Retinal pigment epithelial cell (primary cell): ENCODE measurements around the gene IL27RA.
"Not testable (repeated sequence)": the region's sequence is repeated elsewhere in the genome, so short reads cannot be mapped to it uniquely, and the experiment has no call there.

Source experiments
- DNase-seq: peaks from one replicate; pipeline ENCODE4 v3.0.0-alpha.2; 2010; ENCODE audit warnings: low read depth
- H3K4me3 ChIP-seq: 2 replicates; pipeline ENCODE4 v1.5.1; 2011; ENCODE audit warnings: mild to moderate bottlenecking, low read length, control low read depth, moderate library complexity
- CTCF ChIP-seq: conservative IDR thresholded peaks from 2 replicates; pipeline ENCODE4 v1.5.1; 2011; ENCODE audit warnings: low read depth, low read length, control low read depth, inconsistent platforms

The IL27RA gene

GRCh38 chr19:14022469-14022868 is 9.1 kb upstream of the IL27RA start:
- no peak for DNase-seq

GRCh38 chr19:14023404-14024235 is 7.9 kb upstream of the IL27RA start:
- DNase-seq = no peak
- H3K4me3 ChIP-seq = no peak overlapping the region
- TF ChIP-seq CTCF = peak; percentile 59

More at GRCh38 chr19:14022469-14022868, 9.1 kb upstream of the IL27RA start:
- H3K4me3 ChIP-seq = no peak overlapping the region
- TF ChIP-seq CTCF = no peak

- not testable (repeated sequence) for DNase-seq, H3K4me3 ChIP-seq
Observed at GRCh38 chr19:14026652-14027192, 4.8 kb upstream of the IL27RA start.

GRCh38 chr19:14027856-14028450 is 3.6 kb upstream of the IL27RA start, which contains the start of gene RLN3:
RLN3 (plus strand) TSS chr19:14028148; CDS start chr19:14028205, 57 bp downstream.
- TF ChIP-seq CTCF = no peak
- H3K4me3 ChIP-seq = no peak within 1 kb of the TSS
- DNase-seq = no peak

- no peak for TF ChIP-seq CTCF
- no peak for DNase-seq
- H3K4me3 ChIP-seq = no peak overlapping the region
Observed at GRCh38 chr19:14028901-14029300, 2.7 kb upstream of the IL27RA start.

GRCh38 chr19:14030997-14031718 is 404 bp upstream of the IL27RA start:
- no peak for DNase-seq
- no peak for TF ChIP-seq CTCF
- peak overlapping the region; percentile 58 for H3K4me3 ChIP-seq

GRCh38 chr19:14033946-14034345 is 2.4 kb downstream of the IL27RA start:
- TF ChIP-seq CTCF = no peak
- DNase-seq = no peak

More at GRCh38 chr19:14033946-14034345, 2.4 kb downstream of the IL27RA start:
- H3K4me3 ChIP-seq = no peak overlapping the region
